SIG-M5 treated with dmso at 0.1 percent for 504 hours (cell line): Measurements from ENCODE around the gene SPDYE5.
"Not testable (repeated sequence)": the region's sequence is repeated elsewhere in the genome, so short reads cannot be mapped to it uniquely, and the experiment has no call there.

ENCODE experiments used
- DNase-seq: peaks from one replicate; lab custom pipeline; 2025; ENCODE audit not compliant: unreplicated experiment; lab: John Stamatoyannopoulos, UW

Gene SPDYE5, protein sequence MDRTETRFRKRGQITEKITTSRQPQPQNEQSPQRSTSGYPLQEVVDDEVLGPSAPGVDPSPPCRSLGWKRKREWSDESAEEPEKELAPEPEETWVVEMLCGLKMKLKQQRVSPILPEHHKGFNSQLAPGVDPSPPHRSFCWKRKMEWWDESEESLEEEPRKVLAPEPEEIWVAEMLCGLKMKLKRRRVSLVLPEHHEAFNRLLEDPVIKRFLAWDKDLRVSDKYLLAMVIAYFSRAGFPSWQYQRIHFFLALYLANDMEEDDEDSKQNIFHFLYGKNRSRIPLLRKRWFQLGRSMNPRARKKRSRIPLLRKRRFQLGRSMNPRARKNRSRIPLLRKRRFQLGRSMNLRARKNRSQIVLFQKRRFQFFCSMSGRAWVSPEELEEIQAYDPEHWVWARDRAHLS

DNA sequence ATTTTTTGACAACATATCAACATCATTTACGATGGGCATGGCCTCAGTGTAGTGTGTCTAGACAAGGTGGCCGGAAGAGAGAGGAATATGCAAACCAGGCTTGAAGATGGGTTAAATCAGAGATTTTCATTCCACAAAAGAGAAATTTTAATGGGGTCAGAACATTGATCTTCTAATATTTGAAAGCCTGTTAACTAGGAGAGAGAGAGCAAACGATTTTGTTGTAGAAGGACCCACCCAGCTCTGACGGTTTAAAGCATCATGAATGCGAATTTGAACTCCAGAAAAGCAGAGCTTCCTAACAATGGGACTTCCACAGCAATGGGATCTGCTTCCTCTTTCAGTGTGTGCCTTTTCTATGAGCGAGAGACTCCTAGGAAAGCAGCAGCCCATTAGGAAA, at the start of gene SPDYE5:
TSS of gene SPDYE5 (plus strand) at position 301 of the 400 bp plus-strand sequence. CDS start 1,728 bp downstream, outside the sequence.
- DNase-seq = not testable (repeated sequence)

DNA sequence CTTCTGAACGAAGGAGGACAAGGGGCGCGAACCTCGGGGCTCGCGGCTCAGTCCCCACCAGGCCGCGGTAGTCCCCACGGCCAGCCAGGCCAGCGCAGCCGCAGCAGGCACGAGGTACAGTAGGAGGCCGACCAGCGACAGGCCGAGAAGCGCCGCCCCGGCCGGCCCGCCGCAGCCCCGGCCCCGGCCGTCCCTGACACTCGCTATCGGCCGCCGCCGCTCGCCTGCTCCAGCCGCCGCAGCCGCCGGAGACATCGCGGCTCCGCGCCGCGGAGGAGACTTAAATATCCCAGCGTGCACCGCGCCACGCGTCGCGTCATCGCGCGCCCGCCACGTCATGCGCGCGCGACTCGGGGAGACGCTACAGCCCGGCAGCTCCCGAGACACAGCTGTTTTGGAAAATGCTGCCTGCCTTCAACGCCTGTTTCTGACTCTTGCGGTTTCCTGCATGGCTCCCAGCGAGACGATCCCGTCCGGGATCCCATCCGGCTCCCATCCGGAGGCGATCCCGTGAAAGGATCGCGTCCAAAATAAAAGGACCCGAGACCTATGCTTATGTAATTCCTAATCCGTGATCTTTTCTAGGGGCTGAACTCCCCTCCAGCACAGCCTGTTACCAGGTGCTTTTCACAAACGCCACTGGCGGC, 49.5 kb upstream of the SPDYE5 start:
- not testable (repeated sequence) for DNase-seq

DNA sequence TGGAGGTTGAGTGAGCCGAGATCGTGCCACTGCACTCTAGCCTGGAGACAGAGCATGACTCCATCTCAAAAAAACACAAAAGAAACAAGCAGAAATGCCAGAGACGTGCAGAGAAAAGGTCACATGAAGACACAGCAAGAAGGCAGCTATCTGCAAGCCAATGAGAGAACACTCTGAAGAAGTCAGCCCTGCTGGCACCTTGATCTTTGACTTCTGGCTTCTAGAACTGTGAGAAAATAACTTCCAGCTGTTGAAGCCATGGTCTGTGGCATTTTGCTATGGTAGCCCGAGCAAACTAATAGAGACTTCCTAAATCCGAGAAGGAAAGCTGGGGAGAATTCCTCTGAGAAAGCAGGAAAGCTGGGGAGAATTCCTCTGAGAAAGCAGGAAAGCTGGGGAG, 42.2 kb upstream of the SPDYE5 start:
- DNase-seq = not testable (repeated sequence)

DNA sequence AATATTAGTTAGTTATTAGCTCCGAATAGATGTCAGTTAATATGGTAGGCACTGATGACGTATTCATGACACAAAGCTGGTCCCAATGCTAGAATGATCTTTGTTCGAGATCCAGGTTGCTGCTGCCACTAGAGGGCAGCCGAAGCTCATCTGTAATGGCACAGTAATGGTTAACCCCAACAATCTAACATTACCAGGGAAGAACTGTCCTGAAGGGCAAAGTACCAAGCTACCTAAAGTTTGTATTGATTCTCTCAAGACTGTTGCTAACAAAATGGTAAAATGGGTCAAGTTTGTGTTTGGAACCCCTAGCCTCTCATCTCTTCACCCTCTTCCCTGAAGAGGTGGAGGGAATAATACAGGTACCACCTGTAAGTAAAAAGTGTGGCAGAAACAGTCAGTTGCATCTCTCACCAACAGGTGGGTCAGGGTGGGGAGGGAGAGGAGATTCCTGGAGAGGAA, 39.6 kb upstream of the SPDYE5 start:
- DNase-seq = peak; percentile 1

DNA sequence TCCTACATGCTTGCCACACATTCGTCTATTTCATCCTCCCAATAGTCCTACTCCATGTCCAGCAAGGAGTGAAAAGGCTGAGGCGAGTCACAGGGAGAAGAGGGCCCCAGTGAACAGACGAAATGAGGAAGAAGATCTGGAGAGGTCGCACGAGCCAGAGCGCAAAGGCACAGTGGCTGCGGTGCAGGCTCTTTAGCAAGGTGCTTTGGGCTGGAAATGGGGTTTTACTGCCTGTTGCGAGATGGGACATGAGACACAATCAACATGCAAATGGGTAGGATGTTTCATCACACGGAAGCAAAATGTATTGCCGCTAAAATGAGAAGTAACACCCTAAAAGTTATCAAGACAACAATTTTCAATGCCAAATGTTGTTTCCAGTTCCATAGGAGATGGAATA, 35.7 kb upstream of the SPDYE5 start:
- DNase-seq = peak; percentile 56

DNA sequence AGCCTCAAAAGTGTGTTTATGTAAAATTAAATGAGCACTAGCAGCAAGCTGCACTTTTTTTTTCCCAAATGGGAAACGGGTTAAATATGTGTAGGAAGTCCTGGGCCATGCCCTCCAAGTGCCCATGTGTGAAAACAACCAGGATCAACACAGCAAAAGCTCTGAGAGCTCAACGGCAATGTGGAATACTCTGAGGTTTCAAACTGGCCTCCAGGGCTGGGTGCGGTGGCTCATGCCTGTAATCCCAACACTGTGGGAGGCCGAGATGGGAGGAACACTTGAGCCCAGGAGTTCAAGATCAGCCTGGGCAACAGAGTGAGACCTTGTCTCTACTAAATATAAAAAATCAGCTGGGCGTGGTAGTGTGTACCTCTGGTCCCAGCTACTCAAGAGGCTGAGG, 34.1 kb upstream of the SPDYE5 start:
- DNase-seq = not testable (repeated sequence)

DNA sequence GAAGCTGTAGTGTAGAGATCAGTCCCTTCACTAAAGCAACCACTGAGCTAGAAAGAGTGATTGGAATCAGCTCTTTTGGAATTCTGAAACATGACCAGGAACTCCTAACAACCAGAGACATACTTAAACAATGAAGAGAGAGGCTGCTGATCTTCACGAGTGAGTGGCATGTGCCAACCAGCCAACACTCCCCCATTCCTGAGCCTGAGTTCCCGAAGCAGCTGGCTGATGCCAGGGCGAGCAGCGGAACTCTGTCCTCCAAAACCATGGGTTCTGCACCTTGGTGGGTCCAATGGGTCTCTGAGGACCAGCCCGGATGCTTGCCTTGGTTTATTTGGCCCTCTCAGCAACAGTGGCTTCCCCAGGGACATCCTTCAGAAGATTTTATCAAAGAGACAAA, 31.6 kb upstream of the SPDYE5 start:
- DNase-seq = not testable (repeated sequence)

DNA sequence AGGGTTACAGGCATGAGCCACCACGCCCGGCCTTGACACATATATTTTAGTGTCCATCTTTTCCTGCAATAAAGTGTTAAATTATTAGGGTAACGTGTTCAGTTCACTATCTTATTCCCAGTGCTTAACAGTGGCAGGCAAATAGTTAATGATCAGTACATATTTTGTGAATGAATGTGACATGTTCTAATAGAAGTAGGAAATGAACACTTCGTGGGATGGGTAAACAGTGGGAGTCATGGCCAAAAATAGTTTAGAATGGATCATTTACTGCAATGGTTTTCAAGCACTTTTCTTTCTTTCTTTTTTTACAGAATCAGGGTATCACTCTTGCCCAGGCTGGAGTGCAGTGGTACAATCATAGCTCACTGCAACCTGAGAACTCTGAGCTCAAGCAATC, 22.0 kb upstream of the SPDYE5 start:
- DNase-seq = not testable (repeated sequence)

DNA sequence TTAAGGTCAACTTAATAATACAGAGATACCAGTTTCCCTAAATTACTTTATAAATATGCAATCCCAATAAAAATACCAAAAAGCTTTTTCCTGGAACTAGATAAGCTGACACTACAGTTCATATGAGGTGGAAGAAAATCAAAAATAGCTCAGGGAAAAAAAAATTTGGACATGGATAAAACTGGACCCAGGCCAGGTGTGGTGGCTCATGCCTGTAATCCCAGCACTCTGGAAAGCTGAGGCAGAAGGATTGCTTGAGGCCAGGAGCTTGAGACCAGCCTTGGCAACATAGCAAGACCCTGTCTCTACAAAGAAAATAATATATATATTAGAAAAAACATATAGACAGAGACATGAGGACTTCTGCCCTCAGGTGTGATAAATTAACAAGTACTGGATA, 14.7 kb upstream of the SPDYE5 start:
- DNase-seq = not testable (repeated sequence)

DNA sequence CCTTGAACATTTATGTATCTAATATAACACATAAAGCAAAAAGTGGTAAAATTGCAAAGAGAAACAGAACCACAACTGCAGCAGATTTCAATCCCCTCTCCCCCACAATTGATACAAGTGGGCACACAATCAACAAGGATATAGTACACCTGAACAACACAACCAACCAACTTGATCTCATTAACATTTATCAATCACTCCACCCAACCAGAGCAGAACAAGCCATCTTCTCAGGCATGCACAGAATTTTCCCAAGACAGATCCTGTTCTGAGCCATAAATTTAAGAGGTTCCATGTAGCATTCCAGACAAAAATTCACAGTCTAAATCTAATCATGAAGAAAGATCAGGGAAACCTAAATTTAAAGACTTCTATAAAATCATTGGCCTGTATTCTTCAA, 11.8 kb upstream of the SPDYE5 start:
- DNase-seq = not testable (repeated sequence)

DNA sequence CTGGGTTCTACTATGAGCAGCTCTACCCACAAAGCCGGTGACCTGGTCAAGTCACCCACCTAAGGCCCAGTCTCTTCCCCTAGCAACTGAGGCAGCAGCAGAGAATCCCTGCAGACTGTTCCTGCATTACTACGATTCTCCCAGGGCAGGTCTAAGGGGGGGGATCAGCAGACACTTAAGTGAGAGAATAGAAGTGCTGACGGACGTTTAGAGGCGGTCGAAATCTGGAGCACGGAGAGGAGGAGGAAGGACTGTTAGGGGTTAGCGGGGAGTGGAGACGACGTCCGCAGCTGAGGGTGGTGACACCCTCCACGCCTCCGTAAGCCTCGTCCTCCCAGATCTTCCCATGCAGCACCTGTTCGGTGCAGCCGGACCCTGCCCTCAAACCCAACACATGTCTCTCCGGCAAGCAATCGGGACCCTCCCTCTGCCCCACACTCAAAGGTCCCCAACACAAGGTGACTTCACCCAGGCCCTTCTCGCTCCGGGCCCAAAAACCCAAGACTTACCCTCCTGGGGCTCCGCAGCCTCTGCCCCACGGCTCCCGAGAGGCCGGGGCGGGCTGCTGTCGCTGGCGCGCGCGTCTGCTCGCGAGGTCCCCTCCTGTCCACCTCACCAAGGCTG, 6.7 kb upstream of the SPDYE5 start:
- not testable (repeated sequence) for DNase-seq

DNA sequence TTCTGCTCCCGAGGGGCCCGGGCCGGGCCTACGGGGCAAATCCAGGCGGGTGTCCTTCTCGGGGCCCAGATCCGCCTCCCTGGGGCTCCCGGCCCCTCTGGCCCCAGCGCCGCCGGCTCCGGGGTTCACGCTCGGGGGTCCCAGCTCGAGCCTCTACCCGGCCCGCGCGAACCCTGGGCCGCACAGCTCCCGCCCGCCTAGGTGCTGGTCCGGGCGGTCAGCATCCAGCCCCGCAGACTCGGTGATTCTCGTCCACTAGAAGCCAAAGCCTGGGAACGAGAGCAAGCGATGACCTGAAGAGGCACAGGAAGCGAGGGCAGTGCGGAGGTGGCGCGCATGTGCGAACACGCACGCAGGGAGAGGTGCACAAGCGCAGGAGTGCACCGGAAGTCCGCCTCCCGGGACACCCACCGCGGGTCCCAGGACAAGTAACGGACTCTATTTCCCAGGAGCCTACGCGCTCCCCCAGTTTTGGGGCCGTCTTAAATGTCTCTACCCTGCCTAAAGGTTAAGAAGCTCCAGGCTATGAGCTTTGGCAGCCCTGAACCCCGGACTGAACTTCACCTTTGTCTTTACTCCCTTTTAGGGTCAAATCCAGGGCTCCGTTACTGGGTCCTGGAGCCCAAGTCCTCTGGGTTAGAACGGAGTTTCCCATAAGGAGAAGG, 6.0 kb upstream of the SPDYE5 start, which contains the start of gene POM121C:
TSS of gene POM121C (minus strand) at position 321 of the 665 bp plus-strand sequence. CDS start 44,803 bp downstream, outside the sequence.
- peak; percentile 76 for DNase-seq

DNA sequence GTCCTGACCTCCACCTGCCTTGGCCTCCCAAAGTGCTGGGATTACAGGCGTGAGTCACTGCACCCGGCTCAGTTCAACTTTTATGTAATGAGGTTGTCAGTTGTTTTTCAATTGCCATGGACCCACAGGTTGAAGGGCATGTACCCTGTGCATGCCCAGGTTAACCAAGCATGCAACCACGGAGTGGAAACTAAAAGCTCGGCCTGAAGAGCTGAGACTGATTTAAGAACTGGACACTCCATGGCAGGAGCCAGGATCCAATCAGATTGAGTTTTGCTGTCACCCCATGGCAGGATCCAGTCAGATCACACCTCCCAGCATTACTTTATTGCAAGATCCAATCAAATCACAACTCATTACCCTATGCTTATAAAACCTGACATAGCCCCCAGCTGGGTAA, 16.9 kb downstream of the SPDYE5 start:
- not testable (repeated sequence) for DNase-seq

DNA sequence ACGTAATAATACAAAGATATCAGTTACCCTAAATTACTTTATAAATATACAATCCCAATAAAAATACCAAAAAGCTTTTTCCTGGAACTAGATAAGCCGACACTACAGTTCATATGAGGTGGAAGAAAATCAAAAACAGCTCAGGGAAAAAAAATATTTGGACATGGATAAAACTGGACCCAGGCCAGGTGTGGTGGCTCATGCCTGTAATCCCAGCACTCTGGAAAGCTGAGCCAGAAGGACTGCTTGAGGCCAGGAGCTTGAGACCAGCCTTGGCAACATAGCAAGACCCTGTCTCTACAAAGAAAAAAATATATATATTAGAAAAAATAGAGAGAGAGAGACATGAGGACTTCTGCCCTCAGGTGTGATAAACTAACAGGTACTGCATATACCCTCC, 26.7 kb downstream of the SPDYE5 start:
- DNase-seq = not testable (repeated sequence)

DNA sequence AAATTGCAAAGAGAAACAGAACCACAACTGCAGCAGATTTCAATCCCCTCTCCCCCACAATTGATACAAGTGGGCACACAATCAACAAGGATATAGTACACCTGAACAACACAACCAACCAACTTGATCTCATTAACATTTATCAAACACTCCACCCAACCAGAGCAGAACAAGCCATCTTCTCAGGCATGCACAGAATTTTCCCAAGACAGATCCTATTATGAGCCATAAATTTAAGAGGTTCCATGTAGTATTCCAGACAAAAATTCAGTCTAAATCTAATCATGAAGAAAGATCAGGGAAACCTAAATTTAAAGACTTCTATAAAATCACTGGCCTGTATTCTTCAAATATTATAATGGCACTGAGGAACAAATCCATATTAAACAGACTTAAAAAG, 29.6 kb downstream of the SPDYE5 start:
- not testable (repeated sequence) for DNase-seq

DNA sequence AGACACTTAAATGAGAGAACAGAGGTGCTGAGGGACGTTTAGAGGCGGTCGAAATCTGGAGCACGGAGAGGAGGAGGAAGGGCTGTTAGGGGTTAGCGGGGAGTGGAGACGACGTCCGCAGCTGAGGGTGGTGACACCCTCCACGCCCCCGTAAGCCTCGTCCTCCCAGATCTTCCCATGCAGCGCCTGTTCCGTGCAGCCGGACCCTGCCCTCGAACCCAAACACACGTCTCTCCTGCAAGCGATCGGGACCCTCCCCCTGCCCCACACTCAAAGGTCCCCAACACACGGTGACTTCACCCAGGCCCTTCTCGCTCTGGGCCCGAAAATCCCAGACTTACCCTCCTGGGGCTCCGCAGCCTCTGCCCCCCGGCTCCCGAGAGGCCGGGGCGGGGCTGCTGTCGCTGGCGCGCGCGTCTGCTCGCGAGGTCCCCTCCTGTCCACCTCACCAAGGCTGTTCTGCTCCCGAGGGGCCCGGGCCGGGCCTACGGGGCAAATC, 35.2 kb downstream of the SPDYE5 start:
- not testable (repeated sequence) for DNase-seq

DNA sequence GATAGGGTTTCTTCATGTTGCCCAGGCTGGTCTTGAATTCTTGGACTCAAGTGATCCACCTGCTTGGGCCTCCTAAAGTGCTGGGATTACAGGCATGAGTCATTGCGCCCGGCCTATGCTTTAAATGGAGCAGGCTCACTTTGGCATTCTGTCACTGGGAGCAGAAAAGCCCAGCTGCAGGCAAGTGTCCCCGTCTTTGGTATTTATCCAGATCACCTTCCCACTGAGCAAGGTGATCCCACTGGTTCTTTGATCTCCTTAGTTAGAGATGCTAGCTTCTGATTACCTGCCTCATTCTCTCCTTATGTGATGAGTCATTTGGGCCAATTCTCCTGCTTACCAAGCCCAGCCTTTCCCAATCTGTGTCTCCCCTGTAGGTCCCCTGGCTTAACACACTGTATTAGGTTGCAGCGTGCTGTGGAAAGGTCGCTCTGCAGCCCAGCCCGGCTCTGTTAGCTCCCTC, 39.3 kb downstream of the SPDYE5 start:
- no peak for DNase-seq

DNA sequence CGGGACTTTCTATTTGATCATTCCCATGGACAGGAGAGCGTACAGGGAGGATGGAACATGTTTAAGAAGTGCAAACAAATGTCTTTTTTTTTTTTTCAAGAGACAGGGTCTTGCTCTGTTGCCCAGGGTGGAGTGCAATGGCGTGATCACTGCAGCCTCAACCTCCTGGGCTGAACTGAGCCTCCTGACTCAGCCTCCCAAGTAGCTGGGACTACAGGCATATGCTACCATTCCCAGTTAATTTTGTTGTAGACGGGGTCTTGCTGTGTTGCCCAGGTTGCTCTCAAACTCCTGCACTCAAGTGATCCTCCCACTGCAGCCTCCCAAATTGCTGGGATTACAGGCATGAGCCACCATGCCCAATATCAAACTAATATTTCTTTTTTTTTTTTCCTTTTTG, 40.5 kb downstream of the SPDYE5 start:
- no peak for DNase-seq

DNA sequence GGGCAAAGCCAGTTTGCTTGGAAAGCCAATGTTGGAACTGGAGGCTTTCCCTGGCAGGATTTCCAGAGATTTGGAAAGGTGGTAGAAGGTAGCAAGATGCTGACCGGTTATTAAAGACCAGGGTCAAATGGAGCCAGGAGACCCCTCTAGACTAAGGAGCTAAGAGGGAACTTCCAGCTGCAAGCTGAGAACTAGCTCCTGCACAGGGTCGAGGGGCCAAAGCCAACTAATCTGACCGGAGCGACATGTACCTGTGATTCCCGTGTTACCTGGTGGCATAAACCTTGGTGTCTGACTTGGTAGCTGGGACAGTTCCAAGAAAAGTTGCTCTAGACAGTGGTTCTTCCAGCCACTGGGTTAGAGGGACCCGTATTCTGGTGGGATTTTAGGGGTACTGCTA, 41.8 kb downstream of the SPDYE5 start:
- DNase-seq = no peak

DNA sequence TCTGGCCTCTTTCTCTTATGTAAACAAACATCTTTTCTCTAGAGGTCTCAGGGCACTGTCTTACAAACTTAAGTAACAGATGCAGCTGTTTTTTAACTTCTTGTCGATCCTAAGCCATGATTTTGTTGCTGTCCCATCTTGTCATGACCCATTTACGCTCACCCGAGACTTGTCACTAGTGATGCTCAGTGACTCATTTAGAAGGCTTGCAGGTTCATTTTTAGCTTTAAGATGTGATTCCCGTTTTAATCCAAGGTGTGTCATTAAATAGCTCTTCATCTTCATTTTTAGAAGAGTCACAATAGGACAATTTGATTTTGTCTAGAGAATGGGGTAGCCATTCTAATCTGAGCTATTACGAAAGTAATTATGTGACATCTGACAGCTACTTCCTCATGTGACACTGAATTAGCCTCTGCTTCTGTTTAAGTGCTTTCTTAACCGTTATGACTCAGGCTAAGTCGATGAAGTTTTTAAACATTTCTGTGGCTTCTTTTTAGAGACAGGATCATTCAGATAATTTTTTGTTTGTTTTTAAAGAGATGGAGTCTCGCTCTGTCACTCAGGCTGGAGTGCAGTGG, 42.7 kb downstream of the SPDYE5 start:
- peak; percentile 92 for DNase-seq
